PC-3 (cell line): Measurements from ENCODE around the gene LGI1. TPM values are rescaled to one million over a fixed set of nuclear protein-coding genes. Genes with fewer than 3 reads are reported as not detected.
A peak's percentile ranks its signal among the peaks of the same experiment; 100 is the strongest.

Source experiments
- ATAC-seq: fragments of 200-7000 bp; cut with Tn5 transposase; 2 replicates; pipeline ENCODE4 v1.9.1; 2020; ENCODE audit warnings: mild to moderate bottlenecking, moderate library complexity
- BruUV-seq: library from RNA; stranded (reverse); fragments of 400-500 nt; replicated peaks from 2 replicates; lab custom pipeline; 2021; lab: Mats Ljungman, UMichigan
- CTCF ChIA-PET: fragments of 300-600 bp; sonication (Branson Sonifier 250); formaldehyde crosslinking; loops from one replicate; lab custom pipeline; 2022; ENCODE audit warnings: antibody characterized with exemption; lab: Charles Lee
- POLR2A ChIA-PET: fragments of 300-600 bp; sonication (Branson Sonifier 250); formaldehyde crosslinking; loops from one replicate; lab custom pipeline; 2022; ENCODE audit warnings: antibody characterized with exemption; ENCODE audit not compliant: unreplicated experiment; lab: Charles Lee
- DNase-seq: peaks from one replicate; pipeline ENCODE4 v3.0.0-alpha.2; 2015
- H2AFZ ChIP-seq: fragments of 300-600 bp; sonication (generic); 2 replicates; pipeline ENCODE4 v1.6.0; 2016; ENCODE audit warnings: antibody characterized with exemption, low read length
- H3F3A ChIP-seq: fragments of 300-600 bp; sonication (generic); one replicate; pipeline ENCODE4 v1.6.0; 2017; ENCODE audit warnings: antibody characterized with exemption, low read length, control low read depth, mild to moderate bottlenecking; ENCODE audit not compliant: unreplicated experiment
- H3K27ac ChIP-seq: fragments of 300-600 bp; sonication (generic); 2 replicates; pipeline ENCODE4 v1.5.1; 2016; ENCODE audit warnings: mild to moderate bottlenecking, low read length
- H3K27me3 ChIP-seq: fragments of 300-600 bp; sonication (generic); 2 replicates; pipeline ENCODE4 v1.6.1; 2016; ENCODE audit warnings: low read length, mixed read lengths
- H3K36me3 ChIP-seq: fragments of 300-600 bp; sonication (generic); 2 replicates; pipeline ENCODE4 v1.6.1; 2016; ENCODE audit warnings: low read depth, mixed run types, low read length, mixed read lengths
- H3K4me1 ChIP-seq: fragments of 300-600 bp; sonication (generic); 2 replicates; pipeline ENCODE4 v1.5.1; 2016; ENCODE audit warnings: low read length; ENCODE audit not compliant: insufficient read depth
- H3K4me2 ChIP-seq: fragments of 300-600 bp; sonication (generic); 2 replicates; pipeline ENCODE4 v1.6.0; 2016; ENCODE audit warnings: low read length
- H3K4me3 ChIP-seq: fragments of 300-600 bp; sonication (generic); 2 replicates; pipeline ENCODE4 v1.5.1; 2016; ENCODE audit warnings: mild to moderate bottlenecking, low read length, mixed read lengths
- H3K79me2 ChIP-seq: fragments of 300-600 bp; sonication (generic); 2 replicates; pipeline ENCODE4 v1.6.1; 2017; ENCODE audit warnings: low read length, mixed read lengths
- H3K9ac ChIP-seq: fragments of 300-600 bp; sonication (generic); 2 replicates; pipeline ENCODE4 v1.6.0; 2016; ENCODE audit warnings: mild to moderate bottlenecking, low read length
- H3K9me2 ChIP-seq: fragments of 300-600 bp; sonication (generic); replicated peaks from 2 replicates; pipeline ENCODE4 v1.6.1; 2016; ENCODE audit warnings: mixed run types, low read length, mixed read lengths
- H3K9me3 ChIP-seq: fragments of 300-600 bp; sonication (generic); 2 replicates; pipeline ENCODE4 v1.6.1; 2016; ENCODE audit warnings: low read length, mixed read lengths
- H4K20me1 ChIP-seq: fragments of 300-600 bp; sonication (generic); 2 replicates; pipeline ENCODE4 v1.6.1; 2016; ENCODE audit warnings: low read length, mixed read lengths
- CTCF ChIP-seq: fragments of 300-600 bp; sonication (generic); conservative IDR thresholded peaks from 2 replicates; pipeline ENCODE4 v1.5.1; 2017; ENCODE audit warnings: antibody characterized with exemption, low read depth, mild to moderate bottlenecking, low read length
- EZH2 ChIP-seq: fragments of 300-600 bp; sonication (generic); IDR thresholded peaks from one replicate; pipeline ENCODE4 v1.6.1; 2017; ENCODE audit warnings: antibody characterized with exemption, mild to moderate bottlenecking, low read length; ENCODE audit not compliant: unreplicated experiment
- EZH2phosphoT487 ChIP-seq: fragments of 300-600 bp; sonication (generic); IDR thresholded peaks from 2 replicates; pipeline ENCODE4 v1.6.1; 2018; ENCODE audit warnings: mild to moderate bottlenecking, antibody characterized with exemption, low read length, borderline replicate concordance
- intact Hi-C: fragments of 100-400 bp; cut with micrococcal nuclease; formaldehyde crosslinking; loops from 2 replicates; pipeline ENCODE4 v1.9.0; 2023
- total RNA-seq: library from RNA; depleted of rRNA; stranded (reverse); fragments of >200 nt; gene quantifications from 2 replicates; pipeline ENCODE4 v1.2.3, GENCODE V29; 2014

Gene LGI1
- total RNA-seq, 1 experiment from 2014 or later, result not detected

- ATAC-seq, result peak; percentile 89
- ChIA-PET CTCF (interaction anchor here (0.5 to 0.8 kb wide), 5 partner anchors 49 to 228 kb away, joined by 3 to 14 read pairs (median 5); no protein-coding TSS in a partner anchor), POLR2A (interaction anchor here (0.6 to 0.7 kb wide), 2 partner anchors 9 to 232 kb away, joined by 5 to 12 read pairs; no protein-coding TSS in a partner anchor)
- no TSS peak for BruUV-seq
- H3K36me3 ChIP-seq, result no peaks in the 10 kb centered on the region
- no peak overlapping the region for H3K9ac ChIP-seq
- no peaks in the 10 kb centered on the region for H3K27me3 ChIP-seq
- no peaks in the 10 kb centered on the region for H3K79me2 ChIP-seq
- TF ChIP-seq CTCF, result peak; percentile 67
- TF ChIP-seq EZH2phosphoT487, result no peak
- H2AFZ ChIP-seq, result peak overlapping the region; percentile 55
- peaks cover 8% of the 10 kb centered on the region; the same call in 1 of the 2 replicates for H3K4me1 ChIP-seq
- intact Hi-C loops, result loop anchor here (1.0 kb wide), 1 partner anchor 69 kb away; no protein-coding TSS in a partner anchor
- H3K4me2 ChIP-seq, result peak overlapping the region; percentile 63
- H4K20me1 ChIP-seq, result no peaks in the 10 kb centered on the region
- no peaks in the 10 kb centered on the region for H3K9me3 ChIP-seq
- peak overlapping the region; percentile 41; the same call in 1 of the 2 replicates for H3K27ac ChIP-seq
- H3K4me3 ChIP-seq, result no peak overlapping the region
- no peaks in the 10 kb centered on the region for H3K9me2 ChIP-seq
- no peaks in the 10 kb centered on the region for H3F3A ChIP-seq
- DNase-seq, result peak; percentile 94
These were observed 10.9 kb upstream of the LGI1 start for GRCh38 chr10:93746844-93747284.

- DNase-seq, result no peak
- ChIA-PET CTCF (no interaction called here), POLR2A (no interaction called here)
- no peak overlapping the region for H3K4me2 ChIP-seq
- H3K9me3 ChIP-seq, result no peaks in the 10 kb centered on the region
- TF ChIP-seq EZH2phosphoT487, result no peak
- no peak for TF ChIP-seq CTCF
- no peak for TF ChIP-seq EZH2
- intact Hi-C loops, result no loop called here
- no peak overlapping the region for H2AFZ ChIP-seq
- H3K27ac ChIP-seq, result no peak overlapping the region
- peaks cover 12% of the 10 kb centered on the region for H3K4me1 ChIP-seq
- H3K27me3 ChIP-seq, result no peaks in the 10 kb centered on the region
- H3F3A ChIP-seq, result no peaks in the 10 kb centered on the region
- no peaks in the 10 kb centered on the region for H3K9me2 ChIP-seq
- ATAC-seq, result no peak
- no TSS peak for BruUV-seq
- no peaks in the 10 kb centered on the region for H3K36me3 ChIP-seq
- H3K4me3 ChIP-seq, result no peak overlapping the region
- H3K79me2 ChIP-seq, result no peaks in the 10 kb centered on the region
- H4K20me1 ChIP-seq, result no peaks in the 10 kb centered on the region
- no peak overlapping the region for H3K9ac ChIP-seq
These were observed 8.4 kb upstream of the LGI1 start for GRCh38 chr10:93749218-93749799.

GRCh38 chr10:93751124-93751523 lies 6.6 kb upstream of the LGI1 start:
- Histone ChIP-seq H3K27me3 (no peaks in the 10 kb centered on the region), H3F3A (no peaks in the 10 kb centered on the region), H4K20me1 (no peaks in the 10 kb centered on the region), H3K9me3 (no peaks in the 10 kb centered on the region), H3K79me2 (no peaks in the 10 kb centered on the region), H2AFZ (no peak overlapping the region), H3K4me3 (no peak overlapping the region), H3K9ac (no peak overlapping the region), H3K36me3 (no peaks in the 10 kb centered on the region), H3K27ac (no peak overlapping the region), H3K4me1 (peaks cover 10% of the 10 kb centered on the region), H3K9me2 (no peaks in the 10 kb centered on the region), H3K4me2 (no peak overlapping the region)
- intact Hi-C loops, result no loop called here
- TF ChIP-seq EZH2 (no peak), CTCF (no peak), EZH2phosphoT487 (no peak)
- no peak for DNase-seq
- BruUV-seq, result no TSS peak
- CTCF ChIA-PET, result no interaction called here
- POLR2A ChIA-PET, result no interaction called here
- no peak for ATAC-seq
